B cell (primary cell): ENCODE measurements around the gene PDE4B. TPM values are rescaled to one million over a fixed set of nuclear protein-coding genes. Genes with fewer than 3 reads are reported as not detected.

Experiments
- ATAC-seq: fragments of 200-7000 bp; cut with Tn5 transposase; one replicate; pipeline ENCODE4 v1.10.0; 2021; ENCODE audit warnings: low read depth, mild to moderate bottlenecking, moderate number of reproducible peaks, moderate library complexity
- CTCF ChIA-PET: fragments of 350-600 bp; sonication (Branson Sonifier 250); formaldehyde crosslinking; loops from one replicate; lab custom pipeline; 2021; ENCODE audit warnings: antibody characterized with exemption, inconsistent platforms; lab: Charles Lee
- POLR2A ChIA-PET: fragments of 350-600 bp; sonication (Branson Sonifier 250); formaldehyde crosslinking; loops from one replicate; lab custom pipeline; 2021; ENCODE audit warnings: antibody characterized with exemption; lab: Charles Lee
- DNase-seq: peaks from one replicate; pipeline ENCODE4 v3.0.0; 2013
- H2AFZ ChIP-seq: 2 replicates; pipeline ENCODE4 v1.6.1; 2012; ENCODE audit warnings: mild to moderate bottlenecking, low read depth, low read length; ENCODE audit not compliant: insufficient read depth, poor library complexity, severe bottlenecking
- H3K27ac ChIP-seq, 2 donors: 1 replicate in 1 of 2; 2 replicates in 1 of 2; pipeline ENCODE4 v1.5.1; 2012 to 2013; ENCODE audit warnings: low read length in 2 of 2, mild to moderate bottlenecking in 2 of 2, moderate library complexity in 1 of 2
- H3K27me3 ChIP-seq, 4 experiments: fragments of 200-600 bp in 1 of 4; sonication (generic) in 1 of 4; replicated peaks in 1 of 4; 1 replicate in 2 of 4; 2 replicates in 2 of 4; pipeline versions ENCODE4 v1.6.1 to v1.7.0; 2013 to 2016; ENCODE audit warnings: low read length in 3 of 4, mild to moderate bottlenecking in 2 of 4, mixed read lengths in 1 of 4, moderate library complexity in 1 of 4; ENCODE audit not compliant: insufficient read depth in 4 of 4, control insufficient read depth in 3 of 4; ENCODE audit errors: control extremely low read depth in 1 of 4
- H3K36me3 ChIP-seq, 2 experiments: replicated peaks in 1 of 2; 1 replicate in 1 of 2; 2 replicates in 1 of 2; pipeline versions ENCODE4 v1.6.1 to v1.7.1; 2013; ENCODE audit warnings: low read length in 1 of 2; ENCODE audit not compliant: insufficient read depth in 2 of 2, control insufficient read depth in 1 of 2; ENCODE audit errors: control extremely low read depth in 1 of 2, extremely low read depth in 1 of 2
- H3K4me1 ChIP-seq, 2 donors: fragments of 200-600 bp in 1 of 2; sonication (generic) in 1 of 2; 1 replicate in 1 of 2; 2 replicates in 1 of 2; pipeline versions ENCODE4 v1.5.1 to v1.6.1; 2013 to 2017; ENCODE audit warnings: low read length in 2 of 2; ENCODE audit not compliant: control insufficient read depth in 2 of 2, insufficient read depth in 2 of 2
- H3K4me2 ChIP-seq: replicated peaks from 2 replicates; pipeline ENCODE3; 2012; ENCODE audit warnings: mild to moderate bottlenecking, low read depth, low read length; ENCODE audit not compliant: poor library complexity, severe bottlenecking
- H3K4me3 ChIP-seq, 5 experiments: fragments of 200-600 bp in 1 of 5; sonication (generic) in 1 of 5; 1 replicate in 3 of 5; 2 replicates in 2 of 5; pipeline versions ENCODE4 v1.5.1 to v1.7.0; 2011 to 2016; ENCODE audit warnings: low read length in 4 of 5, mild to moderate bottlenecking in 4 of 5, low read depth in 2 of 5, control low read depth in 1 of 5, moderate library complexity in 1 of 5; ENCODE audit not compliant: insufficient read depth in 1 of 5; ENCODE audit errors: control extremely low read depth in 1 of 5, extremely low read depth in 1 of 5
- H3K79me2 ChIP-seq: fragments of 200-600 bp; sonication (generic); one replicate; pipeline ENCODE4 v1.6.0; 2016; ENCODE audit warnings: low read length; ENCODE audit not compliant: control insufficient read depth, insufficient read depth
- H3K9ac ChIP-seq: fragments of 200-600 bp; sonication (generic); 2 replicates; pipeline ENCODE4 v1.6.1; 2017; ENCODE audit warnings: mild to moderate bottlenecking, low read length, moderate library complexity
- H3K9me3 ChIP-seq, 3 donors: one replicate each; pipeline versions ENCODE4 v1.6.1 to v1.7.1; 2013; ENCODE audit warnings: low read length in 2 of 3; ENCODE audit not compliant: control insufficient read depth in 2 of 3, insufficient read depth in 1 of 3; ENCODE audit errors: control extremely low read depth in 1 of 3
- H4K20me1 ChIP-seq: 2 replicates; pipeline ENCODE4 v1.6.0; 2012; ENCODE audit warnings: mild to moderate bottlenecking, low read length; ENCODE audit not compliant: insufficient read depth, control insufficient read depth, poor library complexity, severe bottlenecking
- H3K27ac Mint-ChIP-seq: one replicate; pipeline ENCODE4 v1.8.0; 2021; ENCODE audit warnings: mixed read lengths
- H3K27me3 Mint-ChIP-seq: one replicate; pipeline ENCODE4 v1.8.0; 2021; ENCODE audit warnings: mixed read lengths
- H3K4me1 Mint-ChIP-seq: one replicate; pipeline ENCODE4 v1.8.0; 2021; ENCODE audit warnings: mixed read lengths
- H3K4me3 Mint-ChIP-seq: one replicate; pipeline ENCODE4 v1.8.0; 2021; ENCODE audit warnings: mixed read lengths
- H3K9me3 Mint-ChIP-seq: one replicate; pipeline ENCODE4 v1.8.0; 2022; ENCODE audit warnings: mixed read lengths; ENCODE audit not compliant: insufficient read depth
- EZH2 ChIP-seq: IDR thresholded peaks from 2 replicates; pipeline ENCODE4 v1.6.1; 2012; ENCODE audit warnings: borderline replicate concordance, low read depth, mild to moderate bottlenecking, moderate library complexity, low read length; ENCODE audit not compliant: insufficient read depth, poor library complexity, severe bottlenecking
- WGBS: methylation state at CpG from one replicate; pipeline ENCODE4 v1.1.5; 2013; ENCODE audit warnings: missing lambda C conversion rate; ENCODE audit not compliant: insufficient coverage; 5-methylcytosine and 5-hydroxymethylcytosine counted together
- intact Hi-C: fragments of 100-400 bp; cut with micrococcal nuclease; formaldehyde crosslinking; loops from one replicate; pipeline ENCODE4 v1.10.0; 2022
- polyA plus RNA-seq: library from polyadenylated mRNA; depleted of rRNA; stranded (reverse); fragments of >200 nt; gene quantifications from 2 replicates; pipeline ENCODE4 v1.2.3, GENCODE V29; 2012
- total RNA-seq, 2 donors: library from RNA; stranded (reverse); fragments of 120-200 nt in 1 of 2; gene quantifications; 1 replicate in 1 of 2; 2 replicates in 1 of 2; pipeline versions ENCODE4 v1.2.3 to v1.2.4, GENCODE V29; 2013 to 2022
- TF ChIP-seq, protein P1 (sequence below): fragments of 200-600 bp; IDR thresholded peaks from one replicate; pipeline ENCODE4 v1.8.0; 2022; ENCODE audit warnings: antibody characterized with exemption, mild to moderate bottlenecking

The PDE4B gene
- total and polyA plus RNA-seq, 2 donors (not counting 1 experiment from before 2014, with no cell fraction given): 63.7 to 242 TPM

DNA sequence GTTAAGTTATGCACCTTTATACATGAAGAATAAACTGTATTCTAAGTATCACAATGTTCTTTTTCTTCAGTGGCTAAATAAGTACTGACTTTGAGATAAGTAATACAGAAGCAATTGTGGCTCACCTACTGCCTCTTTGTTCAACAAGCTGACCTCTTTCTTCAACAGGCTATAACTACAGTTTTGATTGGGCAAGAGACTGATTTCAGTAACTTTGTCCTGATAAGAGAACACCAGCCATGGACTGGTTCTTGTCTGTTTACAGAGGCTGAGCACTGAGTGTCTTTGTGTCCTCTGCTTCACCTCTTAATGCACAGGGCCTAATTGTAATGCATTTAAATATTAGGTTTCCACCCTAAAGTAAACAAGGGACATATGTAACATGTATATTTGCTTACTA is 34.6 kb upstream of the PDE4B start:
- H4K20me1 ChIP-seq: no peaks in the 10 kb centered on the region

DNA sequence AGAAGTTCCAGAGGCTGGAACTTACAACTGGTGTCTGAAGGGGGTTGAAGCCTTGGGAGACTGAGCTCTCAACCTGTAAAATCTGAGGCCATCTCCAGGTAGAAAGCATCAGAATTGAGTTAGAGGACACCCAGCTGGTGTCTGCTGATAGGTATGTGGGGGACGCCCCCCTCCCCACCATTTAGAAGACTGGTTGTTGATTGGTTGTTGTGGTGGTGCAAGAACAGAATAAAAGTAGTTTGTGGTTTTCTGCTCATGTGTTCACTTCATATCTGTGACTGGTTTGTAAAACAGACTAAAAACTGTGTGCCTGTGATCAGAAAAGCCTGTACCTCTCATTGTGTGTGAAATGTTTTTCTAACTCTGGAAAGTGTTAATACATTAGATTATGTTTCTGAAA is 33.2 kb upstream of the PDE4B start:
- Histone ChIP-seq H3K4me2 (no peak overlapping the region), H3K9ac (no peak overlapping the region), H3K4me1 (no peaks in the 10 kb centered on the region), H3K79me2 (no peaks in the 10 kb centered on the region), H3K36me3 (no peaks in the 10 kb centered on the region), H2AFZ (no peak overlapping the region), H3K4me3 (no peak overlapping the region), H3K9me3 (no peaks in the 10 kb centered on the region), H3K27me3 (no peaks in the 10 kb centered on the region), H4K20me1 (no peaks in the 10 kb centered on the region), H3K27ac (no peak overlapping the region)
- TF ChIP-seq, protein P1, sequence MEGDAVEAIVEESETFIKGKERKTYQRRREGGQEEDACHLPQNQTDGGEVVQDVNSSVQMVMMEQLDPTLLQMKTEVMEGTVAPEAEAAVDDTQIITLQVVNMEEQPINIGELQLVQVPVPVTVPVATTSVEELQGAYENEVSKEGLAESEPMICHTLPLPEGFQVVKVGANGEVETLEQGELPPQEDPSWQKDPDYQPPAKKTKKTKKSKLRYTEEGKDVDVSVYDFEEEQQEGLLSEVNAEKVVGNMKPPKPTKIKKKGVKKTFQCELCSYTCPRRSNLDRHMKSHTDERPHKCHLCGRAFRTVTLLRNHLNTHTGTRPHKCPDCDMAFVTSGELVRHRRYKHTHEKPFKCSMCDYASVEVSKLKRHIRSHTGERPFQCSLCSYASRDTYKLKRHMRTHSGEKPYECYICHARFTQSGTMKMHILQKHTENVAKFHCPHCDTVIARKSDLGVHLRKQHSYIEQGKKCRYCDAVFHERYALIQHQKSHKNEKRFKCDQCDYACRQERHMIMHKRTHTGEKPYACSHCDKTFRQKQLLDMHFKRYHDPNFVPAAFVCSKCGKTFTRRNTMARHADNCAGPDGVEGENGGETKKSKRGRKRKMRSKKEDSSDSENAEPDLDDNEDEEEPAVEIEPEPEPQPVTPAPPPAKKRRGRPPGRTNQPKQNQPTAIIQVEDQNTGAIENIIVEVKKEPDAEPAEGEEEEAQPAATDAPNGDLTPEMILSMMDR: no peak
- no peak for TF ChIP-seq EZH2
- DNase-seq (no peak), ATAC-seq (no peak)
- H3K4me3 Mint-ChIP-seq: no peak overlapping the region
- CTCF ChIA-PET: no interaction called here
- no peaks in the 10 kb centered on the region for H3K4me1 Mint-ChIP-seq
- no CpG with 5 or more reads among the region's 1 CpG for WGBS
- POLR2A ChIA-PET: no interaction called here
- no peak overlapping the region for H3K27ac Mint-ChIP-seq
- H3K27me3 Mint-ChIP-seq: peaks cover 4% of the 10 kb centered on the region
- no peaks in the 10 kb centered on the region for H3K9me3 Mint-ChIP-seq
- intact Hi-C loops: no loop called here

More for the DNA sequence above, 34.6 kb upstream of the PDE4B start:
- Histone ChIP-seq H3K79me2 (no peaks in the 10 kb centered on the region), H3K27me3 (no peaks in the 10 kb centered on the region), H3K36me3 (no peaks in the 10 kb centered on the region), H2AFZ (no peak overlapping the region), H3K4me1 (no peaks in the 10 kb centered on the region), H3K4me2 (no peak overlapping the region), H3K9ac (no peak overlapping the region), H3K9me3 (no peaks in the 10 kb centered on the region), H3K4me3 (no peak overlapping the region), H3K27ac (no peak overlapping the region)
- TF ChIP-seq, protein P1: no peak
- Mint-ChIP-seq H3K4me3 (no peak overlapping the region), H3K27ac (no peak overlapping the region), H3K9me3 (no peaks in the 10 kb centered on the region), H3K4me1 (no peaks in the 10 kb centered on the region), H3K27me3 (peaks cover 4% of the 10 kb centered on the region)
- DNase-seq (no peak), ATAC-seq (no peak)
- CTCF ChIA-PET: no interaction called here
- POLR2A ChIA-PET: no interaction called here
- intact Hi-C loops: no loop called here
